Stimulated activated naive CD8-positive, alpha-beta T cell treated with anti-CD3 and anti-CD28 coated beads, Interleukin-15, amount 100 ng/mL, for 72 hours (primary cell): ENCODE data around the gene SLC26A8.
"Not testable (repeated sequence)": the region's sequence is repeated elsewhere in the genome, so short reads cannot be mapped to it uniquely, and the experiment has no call there.

Experiments
- ATAC-seq: fragments of 150-1000 bp; cut with Tn5 transposase; 2 replicates; pipeline ENCODE4 v1.10.0; 2021; ENCODE audit warnings: mild to moderate bottlenecking, moderate library complexity
- DNase-seq, 2 donors: peaks; one replicate each; pipeline ENCODE4 v3.0.0; 2021 to 2022
- H3K27ac Mint-ChIP-seq, 2 donors: one replicate each; pipeline ENCODE4 v1.8.0; 2022; ENCODE audit warnings: mild to moderate bottlenecking in 2 of 2, mixed read lengths in 2 of 2, moderate library complexity in 2 of 2
- H3K27me3 Mint-ChIP-seq: one replicate; pipeline ENCODE4 v1.8.0; 2022; ENCODE audit warnings: mixed read lengths
- H3K4me1 Mint-ChIP-seq: one replicate; pipeline ENCODE4 v1.8.0; 2022; ENCODE audit warnings: mild to moderate bottlenecking, mixed read lengths
- H3K4me3 Mint-ChIP-seq, 2 donors: one replicate each; pipeline ENCODE4 v1.8.0; 2022; ENCODE audit warnings: mild to moderate bottlenecking in 2 of 2, mixed read lengths in 2 of 2, moderate library complexity in 1 of 2
- H3K9me3 Mint-ChIP-seq, 2 donors: one replicate each; pipeline ENCODE4 v1.8.0; 2022; ENCODE audit warnings: mixed read lengths in 2 of 2

The SLC26A8 gene

DNA sequence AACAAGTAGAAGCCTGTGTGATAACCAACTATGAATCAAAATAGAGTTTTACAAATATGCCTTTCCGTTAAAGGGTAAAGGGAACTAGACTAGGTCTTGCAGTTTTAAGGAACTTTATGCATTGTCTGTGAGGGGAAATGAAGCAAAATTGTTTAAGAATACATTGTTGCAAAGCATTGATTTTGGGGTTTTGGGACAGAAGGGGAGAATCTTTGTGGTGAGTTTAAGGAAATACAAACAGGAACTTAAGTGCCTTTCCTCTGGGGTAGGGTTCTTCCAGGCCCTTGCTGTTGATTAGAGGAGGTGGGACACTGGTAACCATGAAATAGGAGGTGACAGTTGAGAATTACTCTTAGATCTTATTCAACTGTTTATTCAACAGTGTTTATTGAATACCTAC is 7.8 kb upstream of the SLC26A8 start:
- no peaks in the 10 kb centered on the region for H3K9me3 Mint-ChIP-seq
- H3K4me3 Mint-ChIP-seq, result peak overlapping the region; percentile 32 to 44
- no peak for ATAC-seq
- peaks cover 66% of the 10 kb centered on the region for H3K4me1 Mint-ChIP-seq
- DNase-seq, result no peak
- H3K27ac Mint-ChIP-seq, result no peak overlapping the region
- H3K27me3 Mint-ChIP-seq, result no peaks in the 10 kb centered on the region

DNA sequence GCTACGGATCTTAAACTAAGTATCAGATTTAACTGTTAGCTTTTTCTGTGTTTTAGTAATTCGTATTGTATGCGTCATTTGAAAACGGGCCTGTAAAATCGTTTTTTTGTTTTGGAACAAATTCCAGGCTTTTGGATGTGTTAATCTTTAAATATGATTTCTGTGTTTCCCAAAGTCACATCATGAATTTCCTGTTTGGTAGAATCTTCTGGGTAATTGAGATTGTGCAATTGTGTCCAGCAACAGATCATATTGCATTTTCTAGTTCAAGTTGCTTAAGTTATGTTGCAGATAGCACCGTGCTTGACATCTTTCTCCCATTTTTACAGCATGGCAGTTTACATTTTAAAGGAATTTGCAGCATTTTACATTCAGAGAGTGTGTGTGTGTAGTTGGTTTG is 5.0 kb upstream of the SLC26A8 start:
- peak overlapping the region; percentile 95 to 97 for H3K27ac Mint-ChIP-seq

DNA sequence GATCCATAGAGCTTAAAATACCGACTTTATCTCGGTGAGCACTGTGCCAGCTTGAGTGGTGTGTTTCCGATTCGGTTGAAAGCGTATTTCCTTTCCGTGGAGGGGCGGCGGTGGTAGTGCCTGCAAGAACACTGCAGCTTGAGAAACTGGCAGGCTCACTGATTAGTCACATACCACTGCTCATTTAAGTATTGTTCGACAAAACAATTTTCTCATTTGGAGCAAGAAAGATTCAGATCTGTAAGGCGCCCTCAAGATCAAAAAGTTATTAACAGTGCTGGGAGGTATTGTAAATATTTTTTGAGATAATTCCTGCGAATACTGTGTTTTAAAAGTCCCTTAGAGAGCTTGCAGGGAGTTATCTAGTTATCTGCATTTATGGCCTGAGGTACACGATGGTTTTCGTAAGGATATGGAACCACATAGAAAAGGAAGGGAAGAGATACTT is 4.5 kb upstream of the SLC26A8 start:
- peaks cover 23% of the 10 kb centered on the region for H3K27me3 Mint-ChIP-seq
- peak; percentile 57 to 76 for DNase-seq
- peak overlapping the region; percentile 89 to 95 for H3K4me3 Mint-ChIP-seq
- H3K4me1 Mint-ChIP-seq, result peaks cover 55% of the 10 kb centered on the region
- peak overlapping the region; percentile 95 to 97 for H3K27ac Mint-ChIP-seq
- H3K9me3 Mint-ChIP-seq, result no peaks in the 10 kb centered on the region
- ATAC-seq, result peak; percentile 68

More for the DNA sequence above, 5.0 kb upstream of the SLC26A8 start:
- H3K27me3 Mint-ChIP-seq, result peaks cover 18% of the 10 kb centered on the region
- ATAC-seq, result no peak
- H3K4me1 Mint-ChIP-seq, result peaks cover 55% of the 10 kb centered on the region
- H3K9me3 Mint-ChIP-seq, result no peaks in the 10 kb centered on the region
- peak overlapping the region; percentile 89 to 95 for H3K4me3 Mint-ChIP-seq
- no peak for DNase-seq

DNA sequence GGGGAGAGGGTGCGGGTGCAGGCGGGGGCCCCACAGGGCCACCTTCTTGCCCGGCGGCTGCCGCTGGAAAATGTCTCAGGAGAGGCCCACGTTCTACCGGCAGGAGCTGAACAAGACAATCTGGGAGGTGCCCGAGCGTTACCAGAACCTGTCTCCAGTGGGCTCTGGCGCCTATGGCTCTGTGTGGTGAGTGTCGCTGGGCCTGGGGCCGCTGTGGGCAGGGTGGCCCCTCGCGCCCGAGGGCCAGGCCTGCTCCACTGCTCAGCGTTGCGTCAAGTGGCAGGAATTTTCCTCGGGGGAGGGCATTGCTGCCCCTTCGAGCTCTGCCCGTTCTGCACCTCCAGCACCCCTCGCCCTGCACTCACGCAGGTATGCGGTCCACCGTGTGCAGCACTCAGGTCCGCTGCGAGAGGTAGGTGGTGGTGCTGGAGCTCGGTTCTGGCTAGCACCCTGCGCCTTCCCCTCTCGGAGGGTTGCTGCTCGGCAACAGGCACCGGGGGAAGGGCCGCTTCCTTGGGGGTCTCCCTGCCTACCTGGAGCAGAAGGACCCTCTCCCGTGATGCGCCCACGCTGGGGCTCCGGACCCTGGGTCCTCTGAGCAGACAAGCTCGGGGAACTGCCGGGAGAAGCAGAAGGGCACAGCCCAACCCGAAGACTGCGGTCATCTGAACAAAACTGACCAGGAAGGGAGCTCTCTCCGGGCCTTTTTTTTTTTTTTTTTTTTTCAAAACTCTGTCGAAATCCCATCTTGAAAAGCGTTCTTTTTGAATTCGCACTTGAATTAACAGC is 3.8 kb upstream of the SLC26A8 start:
- H3K9me3 Mint-ChIP-seq, result no peaks in the 10 kb centered on the region
- DNase-seq (peak in 1 of 2 donors; percentile 59), ATAC-seq (peak; percentile 44)
- H3K4me1 Mint-ChIP-seq, result peaks cover 52% of the 10 kb centered on the region
- peaks cover 28% of the 10 kb centered on the region for H3K27me3 Mint-ChIP-seq
- H3K4me3 Mint-ChIP-seq, result peak overlapping the region; percentile 89 to 95
- peak overlapping the region; percentile 95 to 97 for H3K27ac Mint-ChIP-seq

DNA sequence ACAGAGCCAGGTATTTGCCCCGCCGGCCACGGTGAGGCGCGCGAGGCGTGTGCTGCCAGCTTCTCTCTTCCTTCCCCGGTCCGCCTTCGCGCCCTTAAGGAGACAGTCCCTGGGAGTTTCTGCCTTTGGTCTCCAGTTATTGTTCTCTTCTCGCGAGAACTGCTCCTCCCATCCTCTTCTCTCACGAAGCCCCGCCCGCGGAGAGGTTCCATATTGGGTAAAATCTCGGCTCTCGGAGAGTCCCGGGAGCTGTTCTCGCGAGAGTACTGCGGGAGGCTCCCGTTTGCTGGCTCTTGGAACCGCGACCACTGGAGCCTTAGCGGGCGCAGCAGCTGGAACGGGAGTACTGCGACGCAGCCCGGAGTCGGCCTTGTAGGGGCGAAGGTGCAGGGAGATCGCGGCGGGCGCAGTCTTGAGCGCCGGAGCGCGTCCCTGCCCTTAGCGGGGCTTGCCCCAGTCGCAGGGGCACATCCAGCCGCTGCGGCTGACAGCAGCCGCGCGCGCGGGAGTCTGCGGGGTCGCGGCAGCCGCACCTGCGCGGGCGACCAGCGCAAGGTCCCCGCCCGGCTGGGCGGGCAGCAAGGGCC is 3.2 kb upstream of the SLC26A8 start, which contains the start of gene MAPK14:
Gene MAPK14, plus strand, starts transcription at position 308 of the 587 bp plus-strand sequence. CDS start 350 bp downstream, outside the sequence.
- peaks cover 45% of the 10 kb centered on the region for H3K4me1 Mint-ChIP-seq
- ATAC-seq (peak; percentile 91), DNase-seq (peak; percentile 98 to 99)
- H3K9me3 Mint-ChIP-seq, result no peaks in the 10 kb centered on the region
- peaks cover 28% of the 10 kb centered on the region for H3K27me3 Mint-ChIP-seq
- peak within 1 kb of the TSS; percentile 96 to 98 for H3K27ac Mint-ChIP-seq
- H3K4me3 Mint-ChIP-seq, result peak within 1 kb of the TSS; percentile 89 to 95

DNA sequence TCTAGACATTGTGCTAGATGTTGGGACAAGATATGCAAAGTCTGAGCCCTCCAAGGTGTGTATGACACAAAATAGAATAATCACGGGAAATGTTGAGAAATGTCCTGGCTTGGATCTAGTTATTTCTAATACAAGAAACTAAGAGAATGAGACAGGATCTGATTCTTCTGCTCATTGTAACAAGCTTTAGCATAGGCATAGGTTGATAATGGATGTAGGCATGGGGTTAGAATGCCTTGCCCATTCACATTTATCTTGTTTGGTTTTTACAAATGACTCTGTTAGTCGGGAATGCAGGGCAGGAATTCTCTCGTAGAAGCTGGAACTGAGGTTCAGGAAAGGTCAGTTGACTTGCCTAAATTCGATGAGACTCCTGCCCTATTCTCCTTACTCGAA is 1.5 kb upstream of the SLC26A8 start:
- DNase-seq, result no peak
- Mint-ChIP-seq H3K27ac (no peak overlapping the region), H3K27me3 (peaks cover 28% of the 10 kb centered on the region), H3K4me3 (no peak overlapping the region), H3K9me3 (no peaks in the 10 kb centered on the region), H3K4me1 (peaks cover 30% of the 10 kb centered on the region)
- ATAC-seq, result no peak

DNA sequence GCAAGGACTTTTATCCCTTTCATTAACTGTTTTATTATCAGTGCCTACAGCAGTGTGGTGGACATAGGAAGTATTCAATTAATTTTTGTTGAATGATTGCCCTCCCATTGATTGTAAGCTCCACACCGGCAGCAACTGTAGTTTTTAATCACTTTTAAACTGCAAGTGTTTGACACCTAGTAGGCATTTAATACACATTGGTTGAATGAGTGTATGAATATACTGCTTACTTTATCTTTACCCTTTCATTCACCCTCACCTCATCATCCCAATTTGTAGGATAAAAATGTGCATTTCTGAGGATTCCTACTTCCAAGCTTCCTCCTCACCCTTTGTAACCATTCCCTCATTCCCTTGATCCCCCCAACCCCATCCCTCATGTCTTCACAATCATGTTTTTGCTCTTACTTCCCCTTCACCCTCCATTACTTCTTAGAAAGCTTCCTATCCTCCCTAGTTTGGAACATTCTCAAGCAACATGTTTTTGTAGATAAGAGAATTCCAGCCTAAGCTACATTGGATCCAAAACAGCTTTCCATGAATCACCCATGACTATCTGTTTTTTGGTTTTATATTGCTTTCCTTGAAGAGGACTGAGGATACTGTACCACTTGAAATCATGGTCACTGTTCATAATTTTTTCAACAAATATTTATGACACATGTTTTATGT is 955 bp upstream of the SLC26A8 start:
- no peak overlapping the region for H3K27ac Mint-ChIP-seq
- no peak overlapping the region for H3K4me3 Mint-ChIP-seq
- ATAC-seq (no peak), DNase-seq (no peak)
- peaks cover 25% of the 10 kb centered on the region for H3K4me1 Mint-ChIP-seq
- no peaks in the 10 kb centered on the region for H3K9me3 Mint-ChIP-seq
- H3K27me3 Mint-ChIP-seq, result peaks cover 28% of the 10 kb centered on the region

DNA sequence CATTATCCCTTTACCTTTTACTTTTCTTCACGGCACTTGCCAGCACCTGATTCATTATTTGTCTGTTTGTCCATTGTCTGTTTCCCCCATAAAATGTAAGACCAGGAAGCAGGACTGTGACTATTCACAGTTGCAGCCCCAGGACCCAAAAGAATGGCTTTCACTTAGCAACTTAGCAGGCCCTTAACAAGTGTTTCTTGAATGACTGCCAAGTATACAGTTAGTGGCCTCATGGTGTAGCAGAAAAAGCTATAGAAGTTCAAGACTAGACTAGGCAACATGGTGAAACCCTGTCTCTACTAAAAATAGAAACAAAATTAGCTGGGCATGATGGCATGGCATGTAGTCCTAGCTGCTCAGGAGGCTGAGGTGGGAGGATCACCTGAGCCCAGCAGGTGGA is 4.3 kb downstream of the SLC26A8 start:
- ATAC-seq (no peak), DNase-seq (no peak)
- no peak overlapping the region for H3K27ac Mint-ChIP-seq
- H3K27me3 Mint-ChIP-seq, result peaks cover 18% of the 10 kb centered on the region
- H3K9me3 Mint-ChIP-seq, result no peaks in the 10 kb centered on the region
- H3K4me3 Mint-ChIP-seq, result no peak overlapping the region
- H3K4me1 Mint-ChIP-seq, result peaks cover 10% of the 10 kb centered on the region

DNA sequence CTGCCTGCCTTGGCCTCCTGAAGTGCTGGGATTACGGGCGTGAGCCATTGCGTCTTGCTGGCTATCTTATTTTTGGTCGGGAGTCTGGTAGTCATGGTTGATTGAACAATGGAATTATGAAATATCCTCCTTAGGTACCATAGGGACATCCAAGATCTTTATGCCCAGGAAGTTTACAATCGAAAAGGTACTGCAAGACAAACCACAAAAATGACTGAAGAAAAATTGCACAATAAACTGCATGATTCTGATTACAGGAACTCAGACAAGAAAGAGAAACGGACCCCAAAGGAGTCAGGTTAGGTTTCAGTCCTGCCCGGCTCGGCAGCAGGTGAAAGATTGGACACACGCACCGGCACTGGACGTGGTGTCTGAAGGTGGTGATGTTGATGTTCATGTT is 5.3 kb downstream of the SLC26A8 start:
- peaks cover 6% of the 10 kb centered on the region for H3K4me1 Mint-ChIP-seq
- DNase-seq (no peak), ATAC-seq (no peak)
- H3K9me3 Mint-ChIP-seq, result no peaks in the 10 kb centered on the region
- H3K4me3 Mint-ChIP-seq, result no peak overlapping the region
- no peak overlapping the region for H3K27ac Mint-ChIP-seq
- peaks cover 8% of the 10 kb centered on the region for H3K27me3 Mint-ChIP-seq

DNA sequence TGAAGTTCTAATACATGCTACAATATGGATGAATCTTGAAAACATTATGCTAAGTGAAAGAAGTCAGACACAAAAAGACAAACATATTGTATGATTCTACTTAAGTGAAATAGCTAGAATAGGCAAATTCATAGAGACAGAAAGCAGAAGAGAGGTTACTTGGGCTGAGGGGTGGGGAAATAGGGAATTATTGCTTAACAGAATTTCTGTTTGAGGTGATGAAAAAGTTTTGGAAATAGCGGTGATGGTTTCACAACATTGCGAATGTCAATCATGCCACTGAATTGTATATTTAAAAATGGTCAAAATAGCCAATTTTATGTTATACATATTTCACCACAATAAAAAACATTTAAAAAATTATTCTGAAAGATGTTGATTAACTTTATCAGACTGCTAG is 6.1 kb downstream of the SLC26A8 start:
- ATAC-seq, result no peak
- no peak overlapping the region for H3K27ac Mint-ChIP-seq
- DNase-seq, result no peak
- no peaks in the 10 kb centered on the region for H3K4me1 Mint-ChIP-seq
- no peaks in the 10 kb centered on the region for H3K9me3 Mint-ChIP-seq
- no peaks in the 10 kb centered on the region for H3K27me3 Mint-ChIP-seq
- H3K4me3 Mint-ChIP-seq, result no peak overlapping the region

DNA sequence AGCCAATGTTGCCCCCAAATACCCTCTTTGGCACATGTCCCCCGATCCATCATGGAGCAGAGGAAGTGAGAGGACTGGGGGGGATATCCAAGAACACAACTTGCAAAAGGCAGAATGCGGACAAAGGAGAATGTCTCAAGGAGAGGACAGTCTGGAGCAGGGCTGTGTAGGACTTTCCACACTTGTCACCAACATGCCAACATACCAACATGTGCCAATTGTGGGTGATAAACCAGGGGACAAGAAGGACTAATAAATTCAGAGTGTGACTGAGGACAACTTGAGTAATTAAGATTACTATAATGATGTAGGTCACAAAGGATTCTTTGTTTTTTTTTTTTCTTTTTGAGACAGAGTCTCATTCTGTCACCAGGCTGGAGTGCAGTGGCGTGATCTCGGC is 8.8 kb downstream of the SLC26A8 start:
- peak overlapping the region in 1 of 2 donors; percentile 21 for H3K27ac Mint-ChIP-seq
- no peak for ATAC-seq
- no peak overlapping the region for H3K4me3 Mint-ChIP-seq
- DNase-seq, result no peak
- peaks cover 6% of the 10 kb centered on the region for H3K27me3 Mint-ChIP-seq
- no peaks in the 10 kb centered on the region for H3K4me1 Mint-ChIP-seq
- no peaks in the 10 kb centered on the region for H3K9me3 Mint-ChIP-seq

DNA sequence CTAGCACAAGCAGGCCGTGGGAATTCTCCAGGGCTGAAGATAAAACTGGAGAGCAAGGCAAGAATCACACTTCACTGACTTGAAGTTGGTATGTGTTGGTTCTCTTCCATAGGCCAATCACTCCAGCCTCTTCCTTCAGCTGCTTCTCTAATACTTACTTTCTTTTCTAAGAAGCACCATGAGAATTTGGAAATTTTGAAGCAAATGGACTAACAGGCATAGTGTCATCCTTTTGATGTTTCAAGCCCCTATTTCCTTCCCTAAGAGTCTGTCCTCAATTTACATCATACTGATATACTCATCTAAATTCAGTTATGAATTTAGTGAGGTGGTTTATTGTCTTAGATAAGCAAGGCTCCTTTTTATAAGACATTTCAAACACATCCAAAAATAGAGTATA is 24.0 kb downstream of the SLC26A8 start:
- Mint-ChIP-seq H3K9me3 (no peaks in the 10 kb centered on the region), H3K27me3 (no peaks in the 10 kb centered on the region), H3K4me3 (no peak overlapping the region), H3K4me1 (no peaks in the 10 kb centered on the region), H3K27ac (no peak overlapping the region)
- DNase-seq, result no peak
- no peak for ATAC-seq

DNA sequence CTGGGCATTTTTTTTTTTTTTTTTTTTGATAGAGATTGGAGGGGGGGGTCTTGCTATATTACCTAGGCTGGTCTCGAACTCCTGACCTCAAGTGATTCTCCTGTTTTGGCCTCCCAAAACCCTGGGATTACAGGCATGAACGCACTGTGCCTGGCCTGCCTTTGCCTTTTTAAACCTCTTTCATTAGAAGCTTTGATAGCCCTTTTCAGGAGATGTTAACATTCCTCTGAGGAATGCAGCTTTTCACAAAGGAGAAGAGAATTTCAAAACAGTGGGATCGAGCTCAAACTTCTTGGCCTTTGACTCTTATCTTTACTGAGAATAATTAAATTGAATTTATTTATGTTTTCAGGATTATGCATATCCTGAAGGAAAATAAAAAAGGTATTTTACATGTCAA is 31.3 kb downstream of the SLC26A8 start:
- H3K4me1 Mint-ChIP-seq, result no peaks in the 10 kb centered on the region
- H3K27ac Mint-ChIP-seq, result no peak overlapping the region
- DNase-seq, result no peak
- no peak for ATAC-seq
- no peaks in the 10 kb centered on the region for H3K27me3 Mint-ChIP-seq
- no peak overlapping the region for H3K4me3 Mint-ChIP-seq
- H3K9me3 Mint-ChIP-seq, result no peaks in the 10 kb centered on the region

DNA sequence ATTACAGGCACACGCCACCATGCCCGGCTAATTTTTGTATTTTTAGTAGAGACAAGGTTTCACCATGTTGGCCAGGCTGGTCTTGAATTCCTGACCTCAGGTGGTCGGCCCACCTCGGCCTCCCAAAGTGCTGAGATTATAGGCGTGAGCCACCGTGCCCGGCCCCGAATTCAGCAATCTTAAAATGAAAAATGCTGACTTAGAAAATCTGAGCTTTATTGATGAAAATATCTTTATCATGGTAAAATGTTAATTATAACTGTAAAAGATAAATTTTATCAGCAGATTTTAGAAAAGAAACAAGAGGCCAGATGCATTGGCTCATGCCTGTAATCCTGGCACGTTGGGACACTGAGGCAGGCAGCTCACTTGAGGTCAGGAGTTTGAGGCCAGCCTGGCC is 36.4 kb downstream of the SLC26A8 start:
- not testable (repeated sequence) for H3K27me3 Mint-ChIP-seq, ATAC-seq, H3K4me3 Mint-ChIP-seq

DNA sequence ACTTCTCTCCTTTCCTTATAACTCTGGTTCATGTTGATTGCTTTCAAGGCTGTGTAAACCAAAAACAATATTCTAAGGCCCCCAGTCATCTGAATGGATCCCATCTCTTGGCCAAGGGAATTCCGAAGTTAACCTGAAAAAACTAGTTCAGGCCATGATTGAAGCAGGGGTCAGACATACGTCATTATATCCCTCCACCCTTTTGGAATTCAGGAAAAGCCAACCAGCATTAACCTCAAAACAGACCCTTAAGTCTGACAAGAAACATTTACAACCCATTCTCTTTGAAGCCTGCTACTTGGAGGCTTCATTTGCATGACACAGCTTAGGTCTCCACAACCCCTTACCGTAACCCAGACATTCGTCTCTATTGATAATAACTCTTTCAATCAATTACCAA is 39.7 kb downstream of the SLC26A8 start:
- H3K9me3 Mint-ChIP-seq, result no peaks in the 10 kb centered on the region
- ATAC-seq (no peak), DNase-seq (no peak)
- H3K4me3 Mint-ChIP-seq, result no peak overlapping the region
- H3K27me3 Mint-ChIP-seq, result no peaks in the 10 kb centered on the region
- peaks cover 13% of the 10 kb centered on the region for H3K4me1 Mint-ChIP-seq
- no peak overlapping the region for H3K27ac Mint-ChIP-seq

More for the DNA sequence above, 36.4 kb downstream of the SLC26A8 start:
- not testable (repeated sequence) for H3K4me1 Mint-ChIP-seq, DNase-seq, H3K9me3 Mint-ChIP-seq, H3K27ac Mint-ChIP-seq
